HG03457 (cell line): ENCODE data around the gene SMAD5.

ENCODE experiments used
- ATAC-seq: cut with Tn5 transposase; IDR thresholded peaks from one replicate; pipeline ENCODE4 v1.9.1; 2021; ENCODE audit warnings: moderate number of reproducible peaks; ENCODE audit not compliant: unreplicated experiment

The SMAD5 gene

DNA sequence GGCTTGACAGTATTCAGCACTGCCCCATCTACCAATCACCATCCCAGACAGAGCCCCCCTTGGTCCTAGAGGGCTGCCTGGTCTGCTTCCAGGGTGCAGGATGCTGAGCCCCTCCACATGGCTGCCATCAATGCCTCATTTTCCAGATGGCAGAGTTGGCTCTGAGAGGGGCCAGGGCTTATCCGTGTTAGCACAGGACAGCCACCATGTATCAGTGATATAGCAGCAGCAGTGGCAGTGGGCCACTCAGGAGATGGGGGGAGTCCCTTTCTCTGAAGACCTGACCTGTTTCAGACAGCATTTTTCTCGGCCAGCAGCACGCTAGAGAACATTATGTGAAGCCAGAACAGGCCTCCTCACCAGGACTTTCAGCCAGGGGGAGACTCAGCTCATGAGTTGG is 61.9 kb downstream of the SMAD5 start:
- ATAC-seq, result no peak

DNA sequence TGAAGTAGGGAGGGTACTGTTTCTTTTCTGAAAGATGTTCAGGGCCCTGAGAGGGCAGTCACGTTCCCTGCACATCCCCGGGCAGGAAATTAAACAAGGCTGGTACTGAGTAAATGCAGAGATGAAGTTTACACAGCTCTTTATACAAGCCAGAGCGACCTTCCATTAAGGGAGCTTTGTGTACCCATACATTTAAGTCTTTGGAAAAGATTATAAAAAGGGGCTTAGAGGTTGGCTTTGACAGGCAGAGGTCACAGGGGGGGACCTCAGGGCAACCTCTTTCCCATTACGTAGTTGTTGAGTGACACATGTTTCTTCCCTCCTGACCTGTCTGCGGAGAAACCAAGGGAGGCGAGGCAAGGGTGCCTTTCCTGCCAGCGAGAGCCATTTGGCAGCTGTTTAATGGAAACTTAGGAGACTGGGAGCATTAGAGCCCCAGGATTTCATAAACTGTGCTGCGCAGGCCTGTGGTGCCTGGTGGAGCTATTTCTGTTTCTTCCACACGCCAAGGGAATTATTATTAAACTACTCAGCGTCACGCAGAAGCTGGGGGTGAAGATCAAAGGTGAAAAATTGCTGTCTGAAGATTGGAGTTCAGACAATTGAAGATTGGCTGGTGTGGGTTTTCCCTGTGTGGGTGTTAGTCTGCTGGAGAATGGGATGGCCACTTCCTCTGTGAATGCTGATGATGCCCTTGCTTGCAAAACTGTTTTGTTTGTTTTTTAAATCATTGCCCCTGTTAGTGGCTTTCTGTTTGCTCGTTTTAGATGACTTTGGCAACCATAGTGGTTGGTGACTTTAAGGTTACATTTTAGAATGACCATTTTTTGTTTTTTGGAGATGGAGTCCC is 63.6 kb downstream of the SMAD5 start:
- no peak for ATAC-seq

GRCh38 chr5:136197462-136198142 is 65.0 kb downstream of the SMAD5 start:
- ATAC-seq, result no peak

DNA sequence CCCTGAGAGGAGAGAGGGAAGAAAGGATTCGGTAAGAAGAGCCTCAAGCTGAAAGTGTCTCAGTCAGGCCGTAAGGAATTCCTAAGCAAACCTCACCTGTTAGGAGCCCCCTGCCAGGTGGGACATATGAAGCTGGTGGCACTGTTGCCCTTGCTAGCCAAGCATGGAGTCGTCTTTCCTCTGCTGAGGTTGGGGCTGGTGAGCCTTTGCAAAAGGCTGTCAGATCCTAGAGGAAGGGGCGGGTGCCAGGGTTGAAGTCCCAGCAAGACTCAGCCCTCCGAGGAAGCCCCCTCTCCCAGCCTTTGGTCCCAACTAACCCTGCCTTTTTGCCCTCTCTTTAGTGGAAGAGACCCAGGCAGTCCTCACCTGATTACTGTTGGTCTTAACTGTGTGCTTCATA is 65.8 kb downstream of the SMAD5 start:
- no peak for ATAC-seq

DNA sequence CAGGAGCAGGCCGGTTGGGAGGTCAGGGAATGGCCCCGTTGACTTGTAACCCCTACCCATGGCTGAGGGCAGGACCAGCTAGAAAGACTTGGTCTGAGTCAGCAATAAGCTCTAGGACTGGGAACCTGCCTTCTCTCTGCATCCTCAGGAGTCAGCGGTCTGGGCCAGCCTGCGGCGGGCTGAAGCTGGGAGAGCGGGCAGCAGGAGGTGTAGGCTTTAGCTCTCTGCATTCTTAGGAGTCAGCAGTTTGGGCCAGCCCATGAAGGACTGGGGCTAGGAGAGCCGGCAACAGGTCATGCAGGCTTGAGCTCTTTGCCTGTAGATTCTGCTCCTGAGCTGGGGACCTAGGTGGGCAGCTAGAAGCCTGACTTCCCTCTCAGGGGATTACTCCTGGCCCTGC is 66.8 kb downstream of the SMAD5 start:
- no peak for ATAC-seq

- no peak for ATAC-seq
These were observed 67.5 kb downstream of the SMAD5 start for GRCh38 chr5:136200130-136200529.

- no peak for ATAC-seq
These were observed 68.1 kb downstream of the SMAD5 start for GRCh38 chr5:136200761-136201160.

GRCh38 chr5:136201870-136202269 is 69.2 kb downstream of the SMAD5 start:
- no peak for ATAC-seq

DNA sequence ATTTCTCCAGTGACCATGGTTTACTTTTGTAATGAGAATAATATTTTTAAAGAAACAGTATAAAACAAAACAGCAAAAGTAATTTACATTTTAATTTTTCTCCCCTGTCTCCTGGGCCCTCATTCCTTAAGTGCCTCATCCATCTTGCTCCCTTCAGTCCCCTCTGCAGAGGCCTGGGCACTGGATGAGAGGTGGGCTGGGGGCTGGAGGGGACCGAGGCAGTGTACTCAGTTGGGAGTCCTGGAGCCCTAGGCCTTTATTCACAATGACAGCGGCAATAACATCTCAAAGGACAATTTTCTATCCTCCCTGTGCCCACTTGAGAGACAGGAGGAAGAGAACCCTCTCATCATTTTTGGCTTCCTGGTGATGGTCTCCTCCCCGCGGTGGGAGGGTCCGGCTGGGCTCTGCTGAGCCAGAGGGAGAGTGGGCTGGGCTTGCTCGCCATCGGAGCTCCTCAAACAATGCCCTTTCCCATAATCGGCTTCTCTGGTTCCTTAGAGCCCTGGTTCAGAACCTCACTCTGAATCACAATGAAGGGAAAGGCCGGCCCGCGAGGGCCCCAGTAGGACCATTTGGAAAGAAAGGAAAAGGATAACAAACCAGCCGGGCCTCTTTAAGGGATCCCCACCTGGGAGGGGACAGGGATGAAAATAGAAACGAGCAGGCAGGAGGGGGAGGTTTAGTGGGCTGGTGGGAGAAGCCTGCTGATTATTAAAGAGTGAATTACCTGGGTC is 70.0 kb downstream of the SMAD5 start:
- ATAC-seq, result no peak

DNA sequence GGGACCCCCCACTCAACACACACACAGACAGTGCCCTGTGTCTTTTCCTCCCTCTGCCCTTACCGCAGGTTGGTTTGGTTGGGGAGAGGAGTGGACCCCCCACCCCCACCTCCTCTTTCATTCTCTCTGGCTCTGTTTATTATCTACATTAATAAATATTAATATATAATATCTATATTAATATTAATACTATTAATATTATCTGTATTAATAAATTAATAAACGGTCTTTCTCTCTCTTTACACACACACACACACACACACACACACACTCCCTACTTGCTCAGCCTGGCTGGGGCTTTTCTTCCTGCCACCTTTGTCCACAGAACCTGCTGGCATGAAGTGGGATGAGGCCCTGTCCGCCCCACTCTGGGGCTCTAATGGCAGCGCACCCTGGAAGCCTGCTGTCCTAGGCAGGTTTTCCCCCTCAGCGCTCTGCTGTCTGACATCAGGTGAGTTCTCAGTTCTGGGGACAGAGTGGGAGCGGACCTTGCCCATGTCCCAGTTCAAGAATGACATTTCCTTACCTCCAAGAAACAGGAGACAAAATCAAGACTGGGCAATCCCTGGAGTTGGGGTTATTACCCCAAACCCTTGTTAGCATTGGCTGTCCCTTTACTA is 70.8 kb downstream of the SMAD5 start:
- no peak for ATAC-seq

- no peak for ATAC-seq
These were observed 72.5 kb downstream of the SMAD5 start for GRCh38 chr5:136205061-136205702.

- ATAC-seq, result no peak
These were observed 73.3 kb downstream of the SMAD5 start for GRCh38 chr5:136205941-136206340.

DNA sequence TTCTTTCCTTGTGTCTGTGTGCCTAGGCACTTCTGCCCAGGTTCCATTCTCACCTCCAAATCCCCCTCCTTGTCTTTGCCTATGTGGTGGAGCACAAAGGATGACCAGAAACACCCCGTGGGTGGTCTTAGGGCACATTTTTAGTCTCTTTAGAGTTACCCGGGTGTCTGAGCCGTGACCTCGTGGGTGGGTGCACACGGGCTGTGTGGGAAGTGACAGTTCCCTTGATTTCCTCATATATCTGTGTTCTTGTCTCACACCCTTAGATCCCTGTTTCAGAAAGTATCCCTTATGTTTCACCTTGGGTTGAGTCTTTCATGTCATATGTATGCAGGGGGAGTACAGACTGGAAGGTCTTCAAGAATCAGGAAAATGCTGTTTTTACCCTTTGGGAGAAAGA is 73.7 kb downstream of the SMAD5 start:
- no peak for ATAC-seq

- no peak for ATAC-seq
These were observed 75.0 kb downstream of the SMAD5 start for GRCh38 chr5:136207631-136208030.

DNA sequence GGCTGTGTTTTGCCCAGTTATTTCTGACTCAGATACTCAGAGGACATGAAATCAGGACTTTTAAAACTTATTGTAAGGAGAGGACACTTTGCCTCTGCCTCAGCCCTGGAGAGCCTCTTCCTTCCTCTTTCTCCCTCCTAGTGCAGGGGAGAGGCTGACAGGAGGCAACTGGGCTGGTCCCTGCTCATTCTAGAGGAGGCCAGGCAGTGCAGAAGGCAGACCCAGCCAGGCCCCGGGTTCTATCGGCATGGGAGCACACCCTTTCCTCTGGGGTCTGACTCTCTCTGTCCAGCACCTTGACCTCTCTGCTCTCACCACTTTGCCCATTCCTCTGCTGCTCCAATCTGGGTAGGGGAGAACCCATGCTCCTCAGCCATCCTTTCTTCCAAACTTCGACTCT is 76.3 kb downstream of the SMAD5 start:
- ATAC-seq, result no peak

GRCh38 chr5:136209346-136209910 is 76.8 kb downstream of the SMAD5 start:
- no peak for ATAC-seq

- ATAC-seq, result no peak
These were observed 77.6 kb downstream of the SMAD5 start for GRCh38 chr5:136210259-136210658.

DNA sequence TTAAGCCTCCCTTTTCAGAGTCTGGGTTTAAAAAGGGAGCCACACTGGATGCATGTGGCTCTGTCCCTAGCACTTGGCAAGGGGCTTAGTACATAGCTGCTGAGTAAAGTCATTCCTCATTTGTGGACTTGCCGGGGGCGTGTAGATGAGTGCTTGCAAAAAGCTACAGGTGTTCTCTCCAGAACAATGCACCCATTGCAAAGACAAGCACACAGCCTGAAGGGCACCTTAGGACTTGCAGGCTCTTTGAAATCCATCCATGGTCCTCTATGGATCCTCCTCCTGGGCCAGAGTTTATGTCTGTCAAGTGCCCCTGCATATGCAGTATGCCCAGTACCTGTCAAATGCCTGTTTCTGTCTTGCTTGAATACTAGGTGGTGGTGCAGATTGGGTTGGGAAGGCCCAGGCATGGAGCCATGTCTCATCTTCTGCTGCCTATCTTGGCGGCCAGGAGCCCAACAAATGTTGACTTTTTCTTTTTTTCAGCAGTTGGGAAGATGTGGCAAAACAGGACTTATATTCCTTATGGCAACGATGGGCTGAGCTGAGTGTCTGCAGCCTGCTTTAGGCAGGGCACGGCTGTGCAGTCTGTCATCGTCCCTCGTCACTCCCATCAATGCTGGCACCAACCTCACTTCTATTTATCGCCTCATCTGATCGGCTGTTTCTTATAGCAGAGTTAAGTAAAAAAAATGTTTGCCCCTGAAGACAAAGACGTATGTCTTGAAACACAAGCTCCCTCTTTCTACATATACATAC is 78.8 kb downstream of the SMAD5 start:
- ATAC-seq, result no peak

DNA sequence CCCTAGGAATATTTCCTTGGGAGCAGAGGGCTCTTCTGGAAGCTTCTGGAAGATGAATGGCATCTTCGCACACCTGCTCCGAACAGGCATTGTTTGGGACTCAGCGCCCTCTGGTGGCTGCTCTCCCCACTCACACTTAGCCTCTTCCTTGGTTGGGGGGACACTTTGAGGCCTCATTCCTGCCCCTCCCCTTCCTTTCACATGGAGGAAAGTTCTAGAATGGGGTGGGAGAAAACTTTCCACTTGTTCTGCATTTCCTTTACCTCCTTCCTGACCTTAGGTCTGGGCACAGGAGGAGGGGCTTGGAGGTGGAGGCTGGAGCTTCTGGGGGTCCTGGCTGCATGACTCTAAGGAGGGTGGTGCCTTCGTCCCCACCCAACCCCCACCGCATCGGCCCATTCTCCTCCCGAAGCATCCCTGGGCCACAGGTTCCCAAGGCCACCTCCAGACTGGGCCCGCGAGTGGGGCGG is 79.6 kb downstream of the SMAD5 start:
- no peak for ATAC-seq
